ENCODE data around the gene ZNF581.
A peak's percentile ranks its signal among the peaks of the same experiment; 100 is the strongest.

Gene ZNF581

DNA sequence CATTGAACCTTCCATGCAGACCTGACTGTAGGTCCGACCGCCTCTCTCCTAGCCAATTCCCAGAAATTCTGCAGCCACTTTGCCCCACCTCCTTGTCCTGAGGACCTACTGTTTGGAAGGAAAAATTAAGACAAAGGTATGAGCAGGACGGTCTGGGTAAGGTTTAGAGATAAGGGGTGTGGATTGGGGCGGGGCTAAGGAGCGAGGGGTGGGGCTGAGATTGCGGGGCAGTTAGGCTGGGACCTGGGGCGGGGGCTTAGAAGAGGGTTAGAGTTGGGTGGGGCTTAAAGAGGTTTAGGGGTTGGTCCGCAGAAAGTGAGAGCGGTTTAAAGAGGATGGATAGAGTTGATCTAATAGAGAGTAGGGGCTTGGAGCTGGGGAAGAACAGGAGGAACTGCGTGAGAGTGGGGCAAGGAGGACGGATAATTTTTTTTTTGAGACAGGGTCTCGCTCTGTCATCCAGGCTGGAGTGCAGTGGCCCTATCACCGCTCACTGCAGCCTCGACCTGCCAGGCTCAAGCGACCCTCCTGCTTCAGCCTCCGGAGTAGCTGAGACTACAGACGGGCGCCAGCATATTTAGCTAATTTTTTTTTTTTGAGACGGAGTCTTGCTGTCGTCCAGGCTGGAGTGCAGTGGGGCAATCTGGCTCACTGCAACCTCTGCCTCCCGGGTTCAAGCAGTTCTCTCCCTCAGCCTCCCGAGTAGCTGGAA is 39.7 kb upstream of the ZNF581 start:
- H3K4me3 ChIP-seq (ENCODE audit: low read length), result no peak overlapping the region
- TF ChIP-seq, protein P1, sequence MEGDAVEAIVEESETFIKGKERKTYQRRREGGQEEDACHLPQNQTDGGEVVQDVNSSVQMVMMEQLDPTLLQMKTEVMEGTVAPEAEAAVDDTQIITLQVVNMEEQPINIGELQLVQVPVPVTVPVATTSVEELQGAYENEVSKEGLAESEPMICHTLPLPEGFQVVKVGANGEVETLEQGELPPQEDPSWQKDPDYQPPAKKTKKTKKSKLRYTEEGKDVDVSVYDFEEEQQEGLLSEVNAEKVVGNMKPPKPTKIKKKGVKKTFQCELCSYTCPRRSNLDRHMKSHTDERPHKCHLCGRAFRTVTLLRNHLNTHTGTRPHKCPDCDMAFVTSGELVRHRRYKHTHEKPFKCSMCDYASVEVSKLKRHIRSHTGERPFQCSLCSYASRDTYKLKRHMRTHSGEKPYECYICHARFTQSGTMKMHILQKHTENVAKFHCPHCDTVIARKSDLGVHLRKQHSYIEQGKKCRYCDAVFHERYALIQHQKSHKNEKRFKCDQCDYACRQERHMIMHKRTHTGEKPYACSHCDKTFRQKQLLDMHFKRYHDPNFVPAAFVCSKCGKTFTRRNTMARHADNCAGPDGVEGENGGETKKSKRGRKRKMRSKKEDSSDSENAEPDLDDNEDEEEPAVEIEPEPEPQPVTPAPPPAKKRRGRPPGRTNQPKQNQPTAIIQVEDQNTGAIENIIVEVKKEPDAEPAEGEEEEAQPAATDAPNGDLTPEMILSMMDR (IDR thresholded peaks at IDR 0.05; ENCODE audit: insufficient read depth, low read depth, low read length, missing control alignments), result no peak
- DNase-seq (ENCODE audit: low read depth), result no peak

DNA sequence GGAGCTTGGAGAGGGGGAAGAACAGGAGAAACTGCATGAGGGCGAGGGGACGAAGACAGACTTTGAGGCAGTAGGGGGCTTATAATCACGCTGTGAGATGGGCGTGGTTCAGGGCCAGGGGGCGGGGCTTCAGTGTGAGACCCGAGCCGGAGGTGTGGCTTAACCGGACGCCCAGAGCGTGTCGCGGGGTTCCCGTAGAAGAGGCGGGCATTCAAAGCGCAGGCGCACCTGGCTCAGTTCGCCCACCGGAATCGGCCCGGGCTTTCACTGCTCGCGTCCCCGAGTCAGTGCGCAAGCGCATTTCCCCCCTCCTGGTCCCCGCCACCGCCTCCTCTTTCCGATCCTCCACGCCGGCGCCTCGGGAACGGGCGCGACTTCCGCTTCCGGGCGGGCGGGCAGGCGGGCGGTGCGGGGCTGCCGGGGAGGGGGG is 38.2 kb upstream of the ZNF581 start:
- TF ChIP-seq, protein P1 (IDR thresholded peaks at IDR 0.05; ENCODE audit: insufficient read depth, low read depth, low read length, missing control alignments), result no peak
- peak; percentile 97 for DNase-seq (ENCODE audit: low read depth)
- peak overlapping the region; percentile 79 for H3K4me3 ChIP-seq (ENCODE audit: low read length)

DNA sequence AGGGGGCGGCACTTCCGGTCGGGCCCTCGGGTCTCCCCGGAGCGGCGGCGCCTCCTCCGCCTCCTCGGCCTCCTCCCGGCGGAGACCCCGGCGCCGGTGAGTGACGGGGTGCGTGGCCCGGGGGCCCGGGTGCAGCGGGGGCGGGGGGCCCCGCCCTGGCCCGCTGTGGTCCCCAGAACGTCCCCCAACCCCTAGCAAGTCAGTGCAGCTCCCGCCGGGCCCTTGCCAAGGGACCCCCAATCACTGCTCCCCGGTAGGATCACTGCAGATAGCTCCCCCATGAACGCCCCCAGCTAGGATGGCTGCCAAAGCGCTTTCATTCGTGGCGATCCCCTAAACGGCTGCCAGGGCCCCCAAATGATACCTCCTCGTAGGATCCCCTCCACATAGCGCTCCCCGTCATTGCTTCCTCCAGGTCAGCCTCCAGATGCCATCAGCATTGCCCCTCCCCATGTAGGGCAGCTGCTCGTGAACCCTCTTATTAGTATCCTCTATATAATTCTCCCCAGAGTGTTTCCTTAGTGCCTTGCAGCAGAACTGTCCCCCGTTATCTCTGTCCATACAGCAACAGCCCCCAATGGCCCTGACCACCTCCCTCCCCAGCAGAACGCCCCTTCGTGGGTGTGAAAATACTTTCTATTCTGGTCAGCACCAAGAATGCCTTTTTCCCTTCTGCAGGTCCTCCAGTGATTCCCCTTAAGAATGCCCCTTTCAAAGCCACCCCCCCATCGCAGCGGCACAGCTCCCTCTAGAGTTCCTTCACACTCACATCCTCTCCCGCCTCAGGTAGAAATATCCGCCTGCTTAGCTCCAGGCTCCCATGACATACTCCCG is 37.6 kb upstream of the ZNF581 start, which contains the start of gene ZNF865:
ZNF865 (plus strand) TSS at position 11 of the 834 bp plus-strand sequence. CDS start 7,972 bp downstream, outside the sequence.
- TF ChIP-seq, protein P1 (IDR thresholded peaks at IDR 0.05; ENCODE audit: insufficient read depth, low read depth, low read length, missing control alignments), result peak; percentile 83
- peak within 1 kb of the TSS; percentile 79 for H3K4me3 ChIP-seq (ENCODE audit: low read length)
- DNase-seq (ENCODE audit: low read depth), result peak; percentile 89

DNA sequence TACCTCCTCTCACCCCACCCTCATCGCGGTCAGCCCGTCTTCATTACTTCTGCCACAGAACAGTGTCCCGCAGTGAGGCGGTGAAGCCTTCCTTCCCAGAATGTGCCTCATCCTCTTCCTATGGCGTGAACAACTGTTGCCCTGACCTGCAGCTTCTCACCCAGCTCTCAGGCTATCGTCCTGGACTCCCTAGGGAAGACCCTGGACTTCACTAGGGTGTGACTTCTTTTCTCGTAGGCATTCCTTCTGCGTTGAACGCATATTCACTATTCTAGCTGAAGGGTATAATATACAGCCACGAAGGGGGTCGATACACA is 37.0 kb upstream of the ZNF581 start:
- no peak for DNase-seq (ENCODE audit: low read depth)
- TF ChIP-seq, protein P1 (IDR thresholded peaks at IDR 0.05; ENCODE audit: insufficient read depth, low read depth, low read length, missing control alignments), result no peak
- peak overlapping the region; percentile 79 for H3K4me3 ChIP-seq (ENCODE audit: low read length)

DNA sequence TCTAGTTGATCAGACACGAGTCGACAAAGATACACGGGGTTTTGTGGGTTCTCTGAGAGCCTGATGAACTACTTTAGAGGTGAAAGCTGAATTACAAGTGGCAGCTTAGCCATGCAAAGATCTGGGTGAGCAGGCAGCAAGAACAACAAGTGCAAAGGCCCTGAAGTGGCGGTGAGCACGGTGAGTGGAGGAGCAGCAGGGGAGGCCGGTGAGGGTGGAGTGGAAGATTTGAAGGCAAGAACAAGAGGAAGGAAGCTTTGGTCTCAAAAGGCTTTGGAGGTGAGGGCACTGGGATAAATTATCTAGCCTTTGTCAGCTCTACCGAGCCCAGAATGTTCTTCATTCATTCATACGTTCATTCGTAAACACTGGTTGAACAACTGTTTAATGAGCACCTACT is 36.6 kb upstream of the ZNF581 start:
- H3K4me3 ChIP-seq (ENCODE audit: low read length), result peak overlapping the region; percentile 79
- DNase-seq (ENCODE audit: low read depth), result no peak
- TF ChIP-seq, protein P1 (IDR thresholded peaks at IDR 0.05; ENCODE audit: insufficient read depth, low read depth, low read length, missing control alignments), result no peak

DNA sequence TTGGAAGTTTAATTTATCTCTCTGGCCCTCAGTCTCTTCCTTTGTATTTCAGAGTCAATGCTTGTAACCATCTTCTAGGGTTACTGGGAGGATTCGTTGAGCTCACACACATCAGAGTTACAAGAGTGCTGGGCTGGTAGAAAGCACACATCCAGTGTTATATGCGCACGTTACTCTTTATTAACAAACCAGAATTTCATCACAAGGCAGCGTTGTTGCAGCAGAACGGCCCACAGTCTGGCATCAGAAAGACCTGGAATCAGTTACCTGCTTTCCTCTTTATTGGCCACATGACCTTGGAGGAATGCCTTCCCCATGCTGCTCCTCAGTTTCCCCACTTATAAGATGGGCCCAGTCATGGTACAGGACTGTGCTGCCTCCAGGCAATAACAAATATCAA is 34.1 kb upstream of the ZNF581 start:
- TF ChIP-seq, protein P1 (IDR thresholded peaks at IDR 0.05; ENCODE audit: insufficient read depth, low read depth, low read length, missing control alignments), result no peak
- no peak overlapping the region for H3K4me3 ChIP-seq (ENCODE audit: low read length)
- no peak for DNase-seq (ENCODE audit: low read depth)
